ENCODE results near the gene REN. TPM values are rescaled to one million over a fixed set of nuclear protein-coding genes. Genes with fewer than 3 reads are reported as not detected.

The REN gene
- total RNA-seq, 1 donor from 2014 or later = not detected

- DNase-seq (ENCODE audit: low spot score) = no peak
Measured at GRCh38 chr1:204108312-204109141, 57.6 kb downstream of the REN start.

GRCh38 chr1:204107892-204108291 lies 58.2 kb downstream of the REN start:
- DNase-seq (ENCODE audit: low spot score) = no peak

- DNase-seq (ENCODE audit: low spot score) = no peak
Measured at GRCh38 chr1:204106825-204107224, 59.3 kb downstream of the REN start.

- DNase-seq (ENCODE audit: low spot score) = no peak
Measured at GRCh38 chr1:204105131-204105515, 61.0 kb downstream of the REN start.

Other genes starting within 250 kb of the REN start
- gene SOX13, start 93.2 kb downstream of the REN start, total RNA-seq = 76.3 TPM
- gene ETNK2, start 14.3 kb downstream of the REN start, total RNA-seq = 5.3 TPM
- not detected for gene KISS1, start 30.2 kb upstream of the REN start, total RNA-seq
- gene GOLT1A, start 47.7 kb upstream of the REN start, total RNA-seq = 10.8 TPM
- gene PLEKHA6, start 193.6 kb upstream of the REN start, total RNA-seq = 115 TPM
- 38.8 TPM for gene PPP1R15B, start 245.5 kb upstream of the REN start, total RNA-seq